ENCODE results near the gene ZC3H18. TPM values are rescaled to one million over a fixed set of nuclear protein-coding genes. Genes with fewer than 3 reads are reported as not detected.

ZC3H18 gene
- total and polyA plus RNA-seq, 2 experiments from 2014 or later = 30.0 to 40.7 TPM

- Histone ChIP-seq H4K20me1 (replicated peaks; ENCODE audit: insufficient read depth) (no peaks in the 10 kb centered on the region; the same call in 1 of the 2 replicates), H3K4me3 (peak overlapping the region; percentile 30; the same call in 1 of the 2 replicates), H3F3A (replicated peaks; ENCODE audit: low read depth) (0 out of 2 replicates have a peak, but pooled peaks cover 13% of the 10 kb centered on the region), H3K27ac (ENCODE audit: low read depth) (no peak overlapping the region), H3K79me2 (replicated peaks; ENCODE audit: insufficient read depth) (no peaks in the 10 kb centered on the region), H3K4me2 (peak overlapping the region; percentile 74; the same call in 1 of the 2 replicates), H3K4me1 (ENCODE audit: insufficient read depth) (peaks cover 15% of the 10 kb centered on the region), H3K27me3 (ENCODE audit: insufficient read depth) (no peaks in the 10 kb centered on the region; the same call in 1 of the 2 replicates), H3K36me3 (ENCODE audit: insufficient read depth) (no peaks in the 10 kb centered on the region), H3K9me2 (ENCODE audit: insufficient read depth) (no peaks in the 10 kb centered on the region), H2AFZ (no peak overlapping the region; the same call in 1 of the 2 replicates)
- DNase-seq (ENCODE audit: low spot score) (no peak), ATAC-seq (no peak)
- Mint-ChIP-seq H3K4me1 (peaks cover 40% of the 10 kb centered on the region), H3K27me3 (ENCODE audit: insufficient read depth, low read depth, poor library complexity) (peaks cover 40% of the 10 kb centered on the region), H3K4me3 (peak overlapping the region; percentile 53; the same call in 2 of the 3 replicates), H3K9me3 (peaks cover 6% of the 10 kb centered on the region; the same call in 2 of the 3 replicates), H3K36me3 (ENCODE audit: low read depth) (peaks cover 15% of the 10 kb centered on the region; the same call in 2 of the 3 replicates), H3K27ac (no peak overlapping the region)
- no peak for TF ChIP-seq STAT1 (IDR thresholded peaks at IDR 0.05; ENCODE audit: unreplicated experiment)
- no peak for TF ChIP-seq CTCF (conservative IDR thresholded peaks at IDR 0.05; ENCODE audit: low read depth in 2 of 2)
- no peak for TF ChIP-seq JUNB (IDR thresholded peaks at IDR 0.05; ENCODE audit: unreplicated experiment)
- TF ChIP-seq REST (IDR thresholded peaks at IDR 0.05; ENCODE audit: unreplicated experiment) = no peak
- TF ChIP-seq EZH2phosphoT487 (IDR thresholded peaks at IDR 0.05; ENCODE audit: unreplicated experiment) = no peak
- no peak for TF ChIP-seq ETS1 (IDR thresholded peaks at IDR 0.05)
- no peak for TF ChIP-seq CREB1 (CRISPR knock-in tag; IDR thresholded peaks at IDR 0.05; ENCODE audit: low read depth)
- TF ChIP-seq ZNF331 (CRISPR knock-in tag; IDR thresholded peaks at IDR 0.05; ENCODE audit: low read depth) = no peak
- no peak for TF ChIP-seq EZH2 (IDR thresholded peaks at IDR 0.05; ENCODE audit: low read depth, unreplicated experiment)
These were observed 69.9 kb downstream of the ZC3H18 start for GRCh38 chr16:88640039-88640495.
